HL-60 (cell line): ENCODE data around the gene HTR6.

Experiments
- GABPA ChIP-seq: IDR thresholded peaks from 2 replicates; pipeline ENCODE4 v1.6.1; 2012; ENCODE audit warnings: low read depth
- POLR2AphosphoS5 ChIP-seq: IDR thresholded peaks from 2 replicates; pipeline ENCODE4 v1.6.1; 2012; ENCODE audit warnings: low read depth
- TF ChIP-seq, protein P1 (sequence below): IDR thresholded peaks from one replicate; pipeline ENCODE4 v1.5.1; 2011; ENCODE audit warnings: low read length, control low read depth, inconsistent platforms; ENCODE audit not compliant: insufficient read depth
- TF ChIP-seq, protein P2 (sequence below): IDR thresholded peaks from 2 replicates; pipeline ENCODE4 v1.6.1; 2012; ENCODE audit warnings: low read depth; ENCODE audit not compliant: insufficient replicate concordance

DNA sequence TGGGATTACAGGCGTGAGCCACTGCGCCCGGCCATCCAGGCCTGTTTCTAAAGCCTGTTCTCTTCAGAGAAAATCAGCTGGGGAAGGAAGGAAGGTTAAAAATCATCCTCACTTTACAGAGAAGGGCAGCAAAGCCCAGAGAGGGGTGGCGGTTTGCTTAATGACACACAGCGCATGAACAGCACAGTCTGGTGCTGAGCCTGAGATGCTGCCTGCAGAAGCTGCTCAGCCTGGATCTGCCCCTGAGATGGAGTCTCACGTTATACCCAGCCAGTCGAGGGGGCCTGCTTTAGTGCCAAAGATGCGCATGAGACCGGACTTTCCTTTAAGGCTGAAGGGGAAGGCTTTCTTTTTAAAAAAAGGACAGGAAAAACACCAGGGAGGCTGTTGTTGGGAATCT lies 21.3 kb downstream of the HTR6 start:
- TF ChIP-seq, protein P1, sequence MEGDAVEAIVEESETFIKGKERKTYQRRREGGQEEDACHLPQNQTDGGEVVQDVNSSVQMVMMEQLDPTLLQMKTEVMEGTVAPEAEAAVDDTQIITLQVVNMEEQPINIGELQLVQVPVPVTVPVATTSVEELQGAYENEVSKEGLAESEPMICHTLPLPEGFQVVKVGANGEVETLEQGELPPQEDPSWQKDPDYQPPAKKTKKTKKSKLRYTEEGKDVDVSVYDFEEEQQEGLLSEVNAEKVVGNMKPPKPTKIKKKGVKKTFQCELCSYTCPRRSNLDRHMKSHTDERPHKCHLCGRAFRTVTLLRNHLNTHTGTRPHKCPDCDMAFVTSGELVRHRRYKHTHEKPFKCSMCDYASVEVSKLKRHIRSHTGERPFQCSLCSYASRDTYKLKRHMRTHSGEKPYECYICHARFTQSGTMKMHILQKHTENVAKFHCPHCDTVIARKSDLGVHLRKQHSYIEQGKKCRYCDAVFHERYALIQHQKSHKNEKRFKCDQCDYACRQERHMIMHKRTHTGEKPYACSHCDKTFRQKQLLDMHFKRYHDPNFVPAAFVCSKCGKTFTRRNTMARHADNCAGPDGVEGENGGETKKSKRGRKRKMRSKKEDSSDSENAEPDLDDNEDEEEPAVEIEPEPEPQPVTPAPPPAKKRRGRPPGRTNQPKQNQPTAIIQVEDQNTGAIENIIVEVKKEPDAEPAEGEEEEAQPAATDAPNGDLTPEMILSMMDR, result no peak
- TF ChIP-seq POLR2AphosphoS5 (no peak), GABPA (no peak)
- TF ChIP-seq, protein P2, sequence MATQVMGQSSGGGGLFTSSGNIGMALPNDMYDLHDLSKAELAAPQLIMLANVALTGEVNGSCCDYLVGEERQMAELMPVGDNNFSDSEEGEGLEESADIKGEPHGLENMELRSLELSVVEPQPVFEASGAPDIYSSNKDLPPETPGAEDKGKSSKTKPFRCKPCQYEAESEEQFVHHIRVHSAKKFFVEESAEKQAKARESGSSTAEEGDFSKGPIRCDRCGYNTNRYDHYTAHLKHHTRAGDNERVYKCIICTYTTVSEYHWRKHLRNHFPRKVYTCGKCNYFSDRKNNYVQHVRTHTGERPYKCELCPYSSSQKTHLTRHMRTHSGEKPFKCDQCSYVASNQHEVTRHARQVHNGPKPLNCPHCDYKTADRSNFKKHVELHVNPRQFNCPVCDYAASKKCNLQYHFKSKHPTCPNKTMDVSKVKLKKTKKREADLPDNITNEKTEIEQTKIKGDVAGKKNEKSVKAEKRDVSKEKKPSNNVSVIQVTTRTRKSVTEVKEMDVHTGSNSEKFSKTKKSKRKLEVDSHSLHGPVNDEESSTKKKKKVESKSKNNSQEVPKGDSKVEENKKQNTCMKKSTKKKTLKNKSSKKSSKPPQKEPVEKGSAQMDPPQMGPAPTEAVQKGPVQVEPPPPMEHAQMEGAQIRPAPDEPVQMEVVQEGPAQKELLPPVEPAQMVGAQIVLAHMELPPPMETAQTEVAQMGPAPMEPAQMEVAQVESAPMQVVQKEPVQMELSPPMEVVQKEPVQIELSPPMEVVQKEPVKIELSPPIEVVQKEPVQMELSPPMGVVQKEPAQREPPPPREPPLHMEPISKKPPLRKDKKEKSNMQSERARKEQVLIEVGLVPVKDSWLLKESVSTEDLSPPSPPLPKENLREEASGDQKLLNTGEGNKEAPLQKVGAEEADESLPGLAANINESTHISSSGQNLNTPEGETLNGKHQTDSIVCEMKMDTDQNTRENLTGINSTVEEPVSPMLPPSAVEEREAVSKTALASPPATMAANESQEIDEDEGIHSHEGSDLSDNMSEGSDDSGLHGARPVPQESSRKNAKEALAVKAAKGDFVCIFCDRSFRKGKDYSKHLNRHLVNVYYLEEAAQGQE, result no peak
